Neural crest cell (in vitro differentiated cells): ENCODE data around the gene PDSS1. TPM values are rescaled to one million over a fixed set of nuclear protein-coding genes. Genes with fewer than 3 reads are reported as not detected.

Source experiments
- DNase-seq: peaks from one replicate; pipeline ENCODE4 v3.0.0; 2021; ENCODE audit warnings: low read depth, mixed read lengths, low spot score
- H3K27ac Mint-ChIP-seq: one replicate; pipeline ENCODE4 v1.8.0; 2021; ENCODE audit warnings: mild to moderate bottlenecking, mixed read lengths; ENCODE audit not compliant: unreplicated experiment
- H3K27me3 Mint-ChIP-seq: 2 replicates; pipeline ENCODE4 v1.8.0; 2021; ENCODE audit warnings: low read depth, mild to moderate bottlenecking, mixed read lengths
- H3K36me3 Mint-ChIP-seq: 2 replicates; pipeline ENCODE4 v1.8.0; 2021; ENCODE audit warnings: low read depth, mild to moderate bottlenecking, mixed read lengths
- H3K4me1 Mint-ChIP-seq: 2 replicates; pipeline ENCODE4 v1.8.0; 2021; ENCODE audit warnings: mixed read lengths
- H3K4me3 Mint-ChIP-seq: one replicate; pipeline ENCODE4 v1.8.0; 2021; ENCODE audit warnings: mild to moderate bottlenecking, mixed read lengths
- H3K9me3 Mint-ChIP-seq: 2 replicates; pipeline ENCODE4 v1.8.0; 2021; ENCODE audit warnings: mixed read lengths
- CTCF ChIP-seq: fragments of 200-600 bp; sonication (generic); conservative IDR thresholded peaks from 2 replicates; pipeline ENCODE4 v1.5.0; 2021; ENCODE audit warnings: antibody characterized with exemption, mild to moderate bottlenecking
- total RNA-seq: library from RNA; stranded (reverse); gene quantifications from 2 replicates; pipeline ENCODE4 v1.2.1, GENCODE V29; 2021

The PDSS1 gene
- total RNA-seq, 1 donor from 2014 or later = 16.7 TPM

- Mint-ChIP-seq H3K4me3 (no peak overlapping the region), H3K9me3 (peaks cover 12% of the 10 kb centered on the region), H3K27ac (no peak overlapping the region), H3K4me1 (peaks cover 7% of the 10 kb centered on the region), H3K36me3 (peaks cover 15% of the 10 kb centered on the region), H3K27me3 (no peaks in the 10 kb centered on the region)
- TF ChIP-seq CTCF = no peak
- DNase-seq = no peak
These were observed 92.9 kb downstream of the PDSS1 start for GRCh38 chr10:26790221-26790995.

GRCh38 chr10:26792758-26793495 lies 95.4 kb downstream of the PDSS1 start:
- H3K4me3 Mint-ChIP-seq = no peak overlapping the region
- H3K9me3 Mint-ChIP-seq = peaks cover 16% of the 10 kb centered on the region
- peaks cover 3% of the 10 kb centered on the region for H3K4me1 Mint-ChIP-seq
- no peak for DNase-seq
- no peaks in the 10 kb centered on the region for H3K27me3 Mint-ChIP-seq
- no peak overlapping the region for H3K27ac Mint-ChIP-seq
- H3K36me3 Mint-ChIP-seq = peaks cover 11% of the 10 kb centered on the region
- no peak for TF ChIP-seq CTCF

Other genes with a start within 250 kb of the PDSS1 start
- gene ABI1, start 163.3 kb downstream of the PDSS1 start, total RNA-seq = 27.6 and 30.4 TPM in 2 replicates